A549 (cell line): ENCODE data around the gene XIRP1. TPM values are rescaled to one million over a fixed set of nuclear protein-coding genes. Genes with fewer than 3 reads are reported as not detected.
"Not testable (repeated sequence)": the region's sequence is repeated elsewhere in the genome, so short reads cannot be mapped to it uniquely, and the experiment has no call there.

ENCODE experiments used
- ATAC-seq, 2 experiments: fragments of 200-7000 bp in 1 of 2; fragments of >200 bp in 1 of 2; cut with Nextera tagmentation in 1 of 2; cut with Tn5 transposase in 1 of 2; 3 replicates each; pipeline versions ENCODE4 v1.8.0 to v1.9.1; 2018 to 2020; ENCODE audit warnings: mild to moderate bottlenecking in 1 of 2, moderate library complexity in 1 of 2
- CTCF ChIA-PET: fragments of 300-600 bp; sonication (Branson Sonifier 250); formaldehyde crosslinking; extraction: SDS; loops from one replicate; lab custom pipeline; 2021; ENCODE audit warnings: antibody characterized with exemption, inconsistent platforms; lab: Yijun Ruan, JAX
- POLR2A ChIA-PET: fragments of 350-600 bp; formaldehyde crosslinking; extraction: SDS; loops from one replicate; lab custom pipeline; 2021; ENCODE audit warnings: antibody characterized with exemption, inconsistent platforms; lab: Yijun Ruan, JAX
- DNase-seq, 2 experiments: peaks; one replicate each; pipeline versions ENCODE4 v3.0.0 to v3.0.0-alpha.2; 2011 to 2016; ENCODE audit warnings: low read depth in 1 of 2, low spot score in 1 of 2
- FAIRE-seq: peaks from 2 replicates; lab custom pipeline; 2011; peaks lifted over from hg19 to GRCh38; lab: Jason Lieb, UNC
- H3K27ac ChIP-seq, 2 experiments: fragments of >200 bp; sonication (Bioruptor Twin); formaldehyde crosslinking; 3 replicates each; pipeline ENCODE4 v1.5.1; 2016 to 2017
- H3K4me1 ChIP-seq: fragments of >200 bp; sonication (Bioruptor Twin); formaldehyde crosslinking; 3 replicates; pipeline ENCODE4 v1.6.1; 2016
- H3K4me2 ChIP-seq: fragments of >200 bp; sonication (Bioruptor Twin); formaldehyde crosslinking; 3 replicates; pipeline ENCODE4 v1.6.1; 2016
- H3K4me3 ChIP-seq: fragments of >200 bp; sonication (Bioruptor Twin); formaldehyde crosslinking; 3 replicates; pipeline ENCODE4 v1.5.1; 2016
- H3K9me3 ChIP-seq: fragments of >200 bp; sonication (Bioruptor Twin); formaldehyde crosslinking; 3 replicates; pipeline ENCODE4 v1.6.1; 2016
- ATOH8 ChIP-seq: fragments of 250-450 bp; sonication (Bioruptor Pico); IDR thresholded peaks from 2 replicates; pipeline ENCODE4 v1.5.0; 2020; ENCODE audit warnings: low read depth, mild to moderate bottlenecking, moderate library complexity
- BCL3 ChIP-seq: fragments of >200 bp; sonication (Bioruptor Twin); formaldehyde crosslinking; IDR thresholded peaks from 3 replicates; pipeline ENCODE4 v1.6.1; 2016
- CBX8 ChIP-seq: fragments of 200-600 bp; sonication (generic); IDR thresholded peaks from 2 replicates; pipeline ENCODE4 v1.6.1; 2016
- CEBPB ChIP-seq, 2 experiments: fragments of >200 bp in 1 of 2; sonication (Bioruptor Twin) in 1 of 2; formaldehyde crosslinking in 1 of 2; IDR thresholded peaks; 2 replicates each; pipeline ENCODE4 v1.6.1; 2012 to 2016
- CHD2 ChIP-seq: fragments of 150-350 bp; IDR thresholded peaks from 2 replicates; pipeline ENCODE4 v1.6.1; 2014; ENCODE audit warnings: low read length; ENCODE audit not compliant: partially characterized antibody
- ESRRA ChIP-seq: fragments of 150-350 bp; IDR thresholded peaks from 2 replicates; pipeline ENCODE4 v1.6.1; 2014; ENCODE audit warnings: mild to moderate bottlenecking, low read length, borderline replicate concordance
- FOXS1 ChIP-seq: fragments of 250-450 bp; sonication (Bioruptor Pico); IDR thresholded peaks from 2 replicates; pipeline ENCODE4 v1.5.0; 2020; ENCODE audit warnings: mild to moderate bottlenecking, moderate library complexity
- GATA3 ChIP-seq: IDR thresholded peaks from 2 replicates; pipeline ENCODE4 v1.6.1; 2012; ENCODE audit warnings: borderline replicate concordance
- HMGXB4 ChIP-seq: fragments of 250-450 bp; sonication (Bioruptor Pico); IDR thresholded peaks from 2 replicates; pipeline ENCODE4 v1.5.0; 2021; ENCODE audit warnings: mild to moderate bottlenecking, moderate library complexity, borderline replicate concordance
- KDM5A ChIP-seq: fragments of 200-600 bp; sonication (generic); IDR thresholded peaks from 2 replicates; pipeline ENCODE4 v1.6.1; 2016; ENCODE audit warnings: antibody characterized with exemption, mild to moderate bottlenecking
- NFE2L2 ChIP-seq: fragments of 150-350 bp; conservative IDR thresholded peaks from 2 replicates; pipeline ENCODE4 v1.6.1; 2014; ENCODE audit warnings: low read length
- PBX3 ChIP-seq: IDR thresholded peaks from 2 replicates; pipeline ENCODE4 v1.6.1; 2012
- RARB ChIP-seq: fragments of 250-450 bp; sonication (Bioruptor Pico); IDR thresholded peaks from 2 replicates; pipeline ENCODE4 v1.8.0; 2021; ENCODE audit warnings: mild to moderate bottlenecking, moderate library complexity
- SREBF2 ChIP-seq: fragments of 450-650 bp; IDR thresholded peaks from 2 replicates; pipeline ENCODE4 v1.6.1; 2014; ENCODE audit warnings: mild to moderate bottlenecking, moderate library complexity
- TFCP2L1 ChIP-seq: fragments of 250-450 bp; sonication (Bioruptor Pico); IDR thresholded peaks from 2 replicates; pipeline ENCODE4 v1.5.0; 2021; ENCODE audit warnings: mild to moderate bottlenecking
- WGBS: methylation state at CpG from one replicate; pipeline ENCODE4 v1.1.6; 2017; ENCODE audit errors: missing lambda C conversion rate; 5-methylcytosine and 5-hydroxymethylcytosine counted together
- polyA plus RNA-seq, 4 experiments: library from polyadenylated mRNA; depleted of rRNA in 3 of 4; stranded (reverse); fragments of >200 nt; fragmentation: RNase III in 1 of 4; extraction: RNeasy Plus Mini Kit Qiagen cat#74134 plus additional on column Dnase treatment in 1 of 4; gene quantifications; 2 replicates in 3 of 4; 3 replicates in 1 of 4; pipeline ENCODE4 v1.2.3, GENCODE V29; 2011 to 2017

Gene XIRP1
- polyA plus RNA-seq, 2 of the 4 experiments (the other 2 are of a cell fraction) = not detected

- WGBS = 37% methylated on average over 2 of the region's 2 CpGs
- no peak for ATAC-seq
- peaks cover 14% of the 10 kb centered on the region for H3K4me1 ChIP-seq
- no peak for DNase-seq
- POLR2A ChIA-PET = interaction anchor here (1.1 kb wide), 1 partner anchor 16 kb away, joined by 4 read pairs; no protein-coding TSS in a partner anchor
- TF ChIP-seq GATA3 = no peak
- TF ChIP-seq ESRRA = no peak
- TF ChIP-seq TFCP2L1 (CRISPR knock-in tag) = no peak
- TF ChIP-seq PBX3 = no peak
- TF ChIP-seq RARB (CRISPR knock-in tag) = no peak
- no peak for TF ChIP-seq CHD2
- no peak for TF ChIP-seq CEBPB (IDR thresholded peaks at IDR 0.05)
- no peak for TF ChIP-seq KDM5A
- TF ChIP-seq, all 56 proteins: peak for 0
- Histone ChIP-seq H3K27ac (no peak overlapping the region), H3K4me2 (no peak overlapping the region), H3K4me3 (no peak overlapping the region), H3K9me3 (no peaks in the 10 kb centered on the region)
- CTCF ChIA-PET = interaction anchor here (1.1 to 2.4 kb wide), 8 partner anchors 16 to 120 kb away, joined by 3 to 15 read pairs (median 4); no protein-coding TSS in a partner anchor
- FAIRE-seq = no peak
Measured at GRCh38 chr3:39171860-39172259, 20.5 kb downstream of the XIRP1 start.

- FAIRE-seq, H3K4me3 ChIP-seq, H3K4me2 ChIP-seq, H3K9me3 ChIP-seq, POLR2A ChIA-PET, ATAC-seq, DNase-seq, H3K27ac ChIP-seq: not testable (repeated sequence)
- WGBS = 71% methylated on average over 4 of the region's 6 CpGs
- H3K4me1 ChIP-seq = peaks cover 21% of the 10 kb centered on the region; the same call in 2 of the 3 replicates
- CTCF ChIA-PET = interaction anchor here (1.2 to 2.4 kb wide), 2 partner anchors 44 to 62 kb away, joined by 3 to 15 read pairs; no protein-coding TSS in a partner anchor
Measured at GRCh38 chr3:39170877-39171276, 21.5 kb downstream of the XIRP1 start.

GRCh38 chr3:39170461-39170860 is 21.9 kb downstream of the XIRP1 start:
- WGBS = 99% methylated on average over 4 of the region's 4 CpGs
- DNase-seq = no peak
- no peak for FAIRE-seq
- TF ChIP-seq HMGXB4 (CRISPR knock-in tag) = no peak
- TF ChIP-seq ATOH8 (CRISPR knock-in tag) = no peak
- no peak for TF ChIP-seq BCL3
- no peak for TF ChIP-seq SREBF2
- no peak for TF ChIP-seq FOXS1 (CRISPR knock-in tag)
- TF ChIP-seq NFE2L2 = no peak
- TF ChIP-seq CBX8 = no peak
- Histone ChIP-seq H3K27ac (no peak overlapping the region), H3K4me1 (peaks cover 25% of the 10 kb centered on the region; the same call in 2 of the 3 replicates), H3K4me3 (no peak overlapping the region), H3K4me2 (no peak overlapping the region), H3K9me3 (no peaks in the 10 kb centered on the region)
- ChIA-PET POLR2A (no interaction called here), CTCF (interaction anchor here (1.0 to 2.5 kb wide), 3 partner anchors 11 to 118 kb away, joined by 4 to 10 read pairs (median 6); no protein-coding TSS in a partner anchor)
- no peak for ATAC-seq
